ENCODE measurements around the gene FLNA. TPM values are rescaled to one million over a fixed set of nuclear protein-coding genes. Genes with fewer than 3 reads are reported as not detected.

FLNA gene
- total RNA-seq, 8 experiments from 2014 or later: 108 to 602 (median 190) TPM

- in situ Hi-C loops (cut with MboI; ENCODE audit: low pct_unique_long_range_greater_than_20kb in 2 of 9, low sequenced_read_pairs in 9 of 9, unreplicated experiment in 9 of 9): no loop called here
- WGBS, 10 experiments: no CpG with 5 or more reads among the region's 79 CpGs
- Histone ChIP-seq H3K27ac (peak overlapping the region; percentile 96 to 97), H3K4me1 (replicated peaks in 1 of 2) (peaks cover 18 to 19% of the 10 kb centered on the region in 2 donors), H3K4me3 (peak overlapping the region; percentile 41 to 50 (median 42))
- peak in 5 of 8 experiments; percentile 0 to 11 (median 2) for ATAC-seq (replicated peaks in 6 of 8)
Measured at GRCh38 chrX:154378059-154378798, 3.8 kb upstream of the FLNA start.

DNA sequence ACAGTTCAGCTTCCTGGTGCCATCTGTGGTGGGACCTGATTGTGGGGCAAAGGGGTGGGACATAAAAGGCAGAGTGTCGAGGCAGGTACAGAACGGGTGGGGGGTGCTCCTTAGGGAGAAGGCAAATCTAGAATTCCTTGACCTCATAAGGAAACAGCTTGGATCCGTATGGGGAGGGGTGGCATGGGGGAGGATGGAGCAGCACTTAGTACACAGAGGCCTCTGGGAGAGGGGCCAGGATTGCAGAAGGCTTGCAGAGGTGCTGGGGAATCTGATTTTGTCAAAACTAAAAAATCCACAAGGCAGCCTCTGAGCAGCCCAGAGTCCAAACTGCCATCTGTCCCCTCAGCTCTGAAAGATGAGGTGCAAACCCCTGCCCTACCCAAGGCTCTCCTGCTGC lies 2.3 kb upstream of the FLNA start:
- Histone ChIP-seq H3K4me3 (no peak overlapping the region), H3K27ac (no peak overlapping the region), H3K4me1 (replicated peaks in 1 of 2) (peaks cover 26% of the 10 kb centered on the region in 2 donors)
- in situ Hi-C loops (cut with MboI; ENCODE audit: low pct_unique_long_range_greater_than_20kb in 2 of 9, low sequenced_read_pairs in 9 of 9, unreplicated experiment in 9 of 9): no loop called here
- WGBS, 10 experiments: no CpG with 5 or more reads among the region's 3 CpGs
- ATAC-seq (replicated peaks in 6 of 8): no peak

GRCh38 chrX:154375156-154375504 lies 696 bp upstream of the FLNA start:
- 72 to 85% (median 77%) methylated on average over 2 to 5 of the region's 10 CpGs; no CpG with 5 or more reads in 7 of the 10 experiments for WGBS, 10 experiments
- ATAC-seq (replicated peaks in 6 of 8): no peak
- Histone ChIP-seq H3K27ac (no peak overlapping the region), H3K4me1 (replicated peaks in 1 of 2) (peaks cover 17 to 29% of the 10 kb centered on the region in 2 donors), H3K4me3 (peak overlapping the region in 1 of 5 donors; percentile 33)
- in situ Hi-C loops (cut with MboI; ENCODE audit: low pct_unique_long_range_greater_than_20kb in 2 of 9, low sequenced_read_pairs in 9 of 9, unreplicated experiment in 9 of 9): no loop called here

DNA sequence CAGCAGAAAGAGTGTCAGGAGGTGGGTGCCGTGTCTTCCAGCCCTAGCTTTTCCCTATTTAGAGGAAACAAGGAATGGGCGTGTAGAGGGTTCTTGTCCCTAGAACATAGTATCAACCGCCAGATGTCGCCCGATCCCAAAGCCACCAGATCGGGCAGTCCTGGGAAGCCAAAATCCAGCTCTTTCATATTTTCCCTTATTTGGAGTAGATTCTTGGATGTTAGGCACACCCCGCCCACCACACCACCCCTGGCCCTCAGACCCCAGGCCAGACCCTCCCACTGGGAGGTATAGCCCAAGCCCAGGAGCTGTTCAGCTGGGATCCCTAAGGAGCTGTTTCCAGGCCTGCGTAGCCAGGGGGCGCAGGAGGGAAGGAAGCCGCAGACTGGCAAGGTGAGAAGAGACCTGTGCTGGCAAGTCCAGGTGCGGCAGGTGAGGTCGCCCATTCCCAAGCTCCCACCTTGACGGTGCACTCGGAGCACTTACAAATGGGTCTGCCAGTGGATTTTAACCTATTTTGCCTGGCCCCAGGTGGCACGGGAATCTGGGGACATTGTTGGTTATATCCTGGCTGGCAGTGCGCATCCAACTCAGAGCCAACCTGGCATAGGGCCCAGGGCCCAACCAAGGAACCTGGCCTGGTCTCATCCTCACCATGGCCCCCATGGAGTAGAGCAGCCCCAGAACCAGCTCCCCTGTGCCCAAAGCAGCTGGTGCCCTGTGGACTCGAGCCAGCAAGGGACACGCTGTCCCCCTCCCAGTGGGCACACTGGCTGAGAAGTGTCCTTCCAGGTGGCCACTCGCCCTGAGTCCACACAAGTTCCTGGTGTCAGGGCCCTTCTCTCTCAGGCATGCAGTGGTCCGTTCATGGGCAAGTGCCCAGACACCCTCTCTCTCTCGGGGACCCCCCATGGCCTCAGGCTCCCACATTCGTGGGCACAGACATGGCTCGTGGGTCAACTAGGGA lies 811 bp downstream of the FLNA start:
- in situ Hi-C loops (cut with MboI; ENCODE audit: low pct_unique_long_range_greater_than_20kb in 2 of 9, low sequenced_read_pairs in 9 of 9, unreplicated experiment in 9 of 9): no loop called here
- ATAC-seq (replicated peaks in 6 of 8): peak in 4 of 8 experiments; percentile 1 to 11 (median 4)

GRCh38 chrX:154372612-154373022 lies 1.8 kb downstream of the FLNA start:
- no peak overlapping the region for H3K27ac ChIP-seq
- H3K4me1 ChIP-seq (replicated peaks in 1 of 2): peaks cover 18 to 30% of the 10 kb centered on the region in 2 donors
- WGBS, 10 experiments: 40% methylated on average over 1 of the region's 5 CpGs; no CpG with 5 or more reads in 9 of the 10 experiments
- ATAC-seq (replicated peaks in 6 of 8): no peak
- no peak overlapping the region for H3K4me3 ChIP-seq
- in situ Hi-C loops (cut with MboI; ENCODE audit: low pct_unique_long_range_greater_than_20kb in 2 of 9, low sequenced_read_pairs in 9 of 9, unreplicated experiment in 9 of 9): no loop called here

More for the DNA sequence above, 811 bp downstream of the FLNA start:
- H3K4me1 ChIP-seq (replicated peaks in 1 of 2): peaks cover 20 to 30% of the 10 kb centered on the region in 2 donors
- peak overlapping the region; percentile 20 to 36 (median 29) for H3K4me3 ChIP-seq
- WGBS, 10 experiments: 0% methylated on average over 1 of the region's 23 CpGs; no CpG with 5 or more reads in 9 of the 10 experiments
- peak overlapping the region in 1 of 2 donors; percentile 8 for H3K27ac ChIP-seq

DNA sequence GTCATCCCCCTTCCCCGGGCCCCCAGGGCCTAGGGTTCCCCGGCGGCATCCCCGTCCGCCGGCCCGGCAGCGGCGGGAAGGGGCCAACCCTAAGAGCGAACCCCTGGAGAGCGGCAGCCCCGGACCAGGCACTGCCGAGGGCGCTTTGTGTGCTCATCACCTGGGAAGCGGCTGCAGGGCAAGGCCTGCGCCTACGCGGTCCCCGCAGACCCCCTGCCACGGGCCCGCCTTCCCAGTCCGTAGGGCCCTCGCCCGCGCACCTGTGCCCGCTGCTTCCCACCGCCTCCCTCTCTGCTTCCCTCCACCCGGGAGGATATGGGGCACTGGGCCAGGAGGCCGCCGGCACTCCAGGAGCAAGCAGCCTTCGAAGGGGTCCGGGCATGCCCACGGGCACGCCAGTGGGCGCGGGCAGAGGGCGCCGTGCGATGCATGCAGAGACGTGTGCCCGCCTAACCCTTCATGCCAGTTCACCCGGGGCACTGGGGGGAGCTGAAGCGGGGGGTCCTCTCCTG lies 2.6 kb downstream of the FLNA start:
- Histone ChIP-seq H3K4me3 (peak overlapping the region; percentile 51 to 88 (median 80)), H3K4me1 (replicated peaks in 1 of 2) (peaks cover 16 to 26% of the 10 kb centered on the region in 2 donors), H3K27ac (peak overlapping the region; percentile 37 to 79)
- ATAC-seq (replicated peaks in 6 of 8): no peak
- in situ Hi-C loops (cut with MboI; ENCODE audit: low pct_unique_long_range_greater_than_20kb in 2 of 9, low sequenced_read_pairs in 9 of 9, unreplicated experiment in 9 of 9): no loop called here
- no CpG with 5 or more reads among the region's 43 CpGs for WGBS, 10 experiments

GRCh38 chrX:154371017-154371788 lies 3.2 kb downstream of the FLNA start:
- no CpG with 5 or more reads among the region's 77 CpGs for WGBS, 10 experiments
- ATAC-seq (replicated peaks in 6 of 8): peak; percentile 18 to 66 (median 58)
- in situ Hi-C loops (cut with MboI; ENCODE audit: low pct_unique_long_range_greater_than_20kb in 2 of 9, low sequenced_read_pairs in 9 of 9, unreplicated experiment in 9 of 9): no loop called here
- Histone ChIP-seq H3K4me1 (replicated peaks in 1 of 2) (peaks cover 16 to 26% of the 10 kb centered on the region in 2 donors), H3K27ac (peak overlapping the region; percentile 97 to 98), H3K4me3 (peak overlapping the region; percentile 51 to 88 (median 80))

GRCh38 chrX:154370300-154371016 lies 4.0 kb downstream of the FLNA start:
- peak in 3 of 8 experiments; percentile 0 for ATAC-seq (replicated peaks in 6 of 8)
- Histone ChIP-seq H3K4me3 (peak overlapping the region; percentile 51 to 88 (median 80)), H3K27ac (peak overlapping the region; percentile 97 to 98), H3K4me1 (replicated peaks in 1 of 2) (peaks cover 16 to 26% of the 10 kb centered on the region in 2 donors)
- in situ Hi-C loops (cut with MboI; ENCODE audit: low pct_unique_long_range_greater_than_20kb in 2 of 9, low sequenced_read_pairs in 9 of 9, unreplicated experiment in 9 of 9): no loop called here
- WGBS, 10 experiments: no CpG with 5 or more reads among the region's 63 CpGs

- WGBS, 10 experiments: 0% methylated on average over 1 of the region's 13 CpGs; no CpG with 5 or more reads in 9 of the 10 experiments
- in situ Hi-C loops (cut with MboI; ENCODE audit: low pct_unique_long_range_greater_than_20kb in 2 of 9, low sequenced_read_pairs in 9 of 9, unreplicated experiment in 9 of 9): no loop called here
Measured at GRCh38 chrX:154369449-154370299, 4.8 kb downstream of the FLNA start.

DNA sequence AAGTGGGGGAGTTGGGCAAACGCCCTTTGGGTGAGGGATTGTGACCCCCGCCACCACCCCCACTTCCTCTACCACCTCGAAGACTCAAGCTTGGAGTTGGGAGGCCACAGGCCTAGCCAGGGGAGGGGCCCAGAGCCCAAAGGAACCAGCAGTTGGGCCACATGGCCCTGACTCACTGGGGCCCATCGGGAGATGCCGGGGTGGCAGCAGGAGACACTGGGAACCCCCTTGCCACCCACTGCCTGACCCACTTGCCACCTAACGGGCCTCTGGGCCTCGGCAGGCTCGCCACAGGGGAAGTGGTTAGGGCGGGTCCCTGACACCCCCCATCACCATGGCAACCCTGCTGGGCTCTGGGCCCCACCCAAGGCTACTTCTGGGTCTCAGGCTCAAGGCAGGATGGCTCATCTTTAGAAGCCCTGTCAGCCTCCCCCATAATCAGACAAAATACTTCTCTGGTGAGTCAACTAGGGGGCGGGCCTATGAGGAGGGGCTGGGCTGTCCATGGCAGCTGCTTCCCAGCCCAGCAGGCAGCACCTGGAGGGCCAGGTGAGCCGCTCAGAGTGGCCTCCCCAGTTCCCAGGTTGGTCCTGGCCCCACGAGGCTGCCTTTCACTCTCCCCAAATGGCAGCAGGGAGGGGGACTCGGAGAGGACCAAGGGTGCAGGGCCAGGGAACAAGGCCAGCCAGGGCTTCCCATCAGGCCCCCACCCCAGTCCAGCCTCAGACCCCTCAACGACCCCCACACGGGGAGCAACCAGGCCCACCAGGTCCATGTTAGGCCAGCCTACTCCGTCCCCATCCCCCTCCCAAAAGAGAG lies 5.6 kb downstream of the FLNA start:
- Histone ChIP-seq H3K4me1 (replicated peaks in 1 of 2) (peaks cover 16 to 22% of the 10 kb centered on the region in 2 donors), H3K27ac (peak overlapping the region; percentile 97 to 98), H3K4me3 (peak overlapping the region; percentile 51 to 88 (median 80))
- WGBS, 10 experiments: no CpG with 5 or more reads among the region's 16 CpGs
- peak; percentile 37 to 63 (median 50) for ATAC-seq (replicated peaks in 6 of 8)
- in situ Hi-C loops (cut with MboI; ENCODE audit: low pct_unique_long_range_greater_than_20kb in 2 of 9, low sequenced_read_pairs in 9 of 9, unreplicated experiment in 9 of 9): no loop called here

More at GRCh38 chrX:154369449-154370299, 4.8 kb downstream of the FLNA start:
- peak overlapping the region; percentile 97 to 98 for H3K27ac ChIP-seq
- peak overlapping the region; percentile 51 to 88 (median 80) for H3K4me3 ChIP-seq
- peak; percentile 11 to 59 (median 49) for ATAC-seq (replicated peaks in 6 of 8)
- H3K4me1 ChIP-seq (replicated peaks in 1 of 2): peaks cover 16 to 26% of the 10 kb centered on the region in 2 donors

Measured in motor neuron (in vitro differentiated cells).